ENCODE measurements around the gene RIPK4. TPM values are rescaled to one million over a fixed set of nuclear protein-coding genes. Genes with fewer than 3 reads are reported as not detected.

The RIPK4 gene
- total RNA-seq, 3 donors from 2014 or later = 15.7 to 30.3 TPM; not detected in 1

- H3K9me3 ChIP-seq = no peaks in the 10 kb centered on the region
- H3K27ac ChIP-seq = no peak overlapping the region
- H3K4me1 ChIP-seq = no peaks in the 10 kb centered on the region
- TF ChIP-seq CTCF (IDR thresholded peaks at IDR 0.05) (no peak), POLR2A (IDR thresholded peaks at IDR 0.05) (no peak), POLR2AphosphoS5 (IDR thresholded peaks at IDR 0.05) (no peak)
- peak in 1 of 2 donors; percentile 12 for DNase-seq (ENCODE audit: low spot score in 2 of 2)
- intact Hi-C loops (cut with DNase I; ENCODE audit: low total_unique reads) = no loop called here
- no peaks in the 10 kb centered on the region for H3K27me3 ChIP-seq
- no peaks in the 10 kb centered on the region for H3K36me3 ChIP-seq
- no peak overlapping the region for H3K4me3 ChIP-seq
Measured at GRCh38 chr21:41784456-41785102, 17.7 kb upstream of the RIPK4 start.

- H3K27ac ChIP-seq = no peak overlapping the region
- DNase-seq (ENCODE audit: low spot score in 2 of 2) = peak in 1 of 2 donors; percentile 73
- no peaks in the 10 kb centered on the region for H3K27me3 ChIP-seq
- intact Hi-C loops (cut with DNase I; ENCODE audit: low total_unique reads) = no loop called here
- H3K9me3 ChIP-seq = no peaks in the 10 kb centered on the region
- no peak overlapping the region for H3K4me3 ChIP-seq
- H3K4me1 ChIP-seq = no peaks in the 10 kb centered on the region
- TF ChIP-seq POLR2AphosphoS5 (IDR thresholded peaks at IDR 0.05) (peak in 1 of 3 donors; percentile 19), POLR2A (IDR thresholded peaks at IDR 0.05) (no peak), CTCF (IDR thresholded peaks at IDR 0.05) (no peak)
- H3K36me3 ChIP-seq = no peaks in the 10 kb centered on the region
Measured at GRCh38 chr21:41783476-41784180, 16.8 kb upstream of the RIPK4 start.

- Histone ChIP-seq H3K27me3 (no peaks in the 10 kb centered on the region), H3K4me3 (no peak overlapping the region), H3K36me3 (no peaks in the 10 kb centered on the region), H3K27ac (no peak overlapping the region), H3K4me1 (no peaks in the 10 kb centered on the region), H3K9me3 (no peaks in the 10 kb centered on the region)
- TF ChIP-seq CTCF (IDR thresholded peaks at IDR 0.05) (no peak), POLR2A (IDR thresholded peaks at IDR 0.05) (no peak), POLR2AphosphoS5 (IDR thresholded peaks at IDR 0.05) (no peak)
- peak in 1 of 2 donors; percentile 12 for DNase-seq (ENCODE audit: low spot score in 2 of 2)
- intact Hi-C loops (cut with DNase I; ENCODE audit: low total_unique reads) = no loop called here
Measured at GRCh38 chr21:41781050-41781410, 14.2 kb upstream of the RIPK4 start.

GRCh38 chr21:41780337-41781049, 13.6 kb upstream of the RIPK4 start:
- Histone ChIP-seq H3K27ac (no peak overlapping the region), H3K36me3 (no peaks in the 10 kb centered on the region), H3K9me3 (no peaks in the 10 kb centered on the region), H3K4me1 (no peaks in the 10 kb centered on the region), H3K27me3 (no peaks in the 10 kb centered on the region), H3K4me3 (no peak overlapping the region)
- DNase-seq (ENCODE audit: low spot score in 2 of 2) = no peak
- intact Hi-C loops (cut with DNase I; ENCODE audit: low total_unique reads) = no loop called here
- no peak for TF ChIP-seq POLR2AphosphoS5 (IDR thresholded peaks at IDR 0.05)
- TF ChIP-seq CTCF (IDR thresholded peaks at IDR 0.05) = no peak
- no peak for TF ChIP-seq POLR2A (IDR thresholded peaks at IDR 0.05)

GRCh38 chr21:41779659-41780058, 12.8 kb upstream of the RIPK4 start:
- Histone ChIP-seq H3K27me3 (no peaks in the 10 kb centered on the region), H3K4me1 (no peaks in the 10 kb centered on the region), H3K9me3 (no peaks in the 10 kb centered on the region), H3K36me3 (no peaks in the 10 kb centered on the region), H3K4me3 (no peak overlapping the region), H3K27ac (no peak overlapping the region)
- no peak for TF ChIP-seq CTCF (IDR thresholded peaks at IDR 0.05)
- no peak for TF ChIP-seq POLR2AphosphoS5 (IDR thresholded peaks at IDR 0.05)
- no peak for TF ChIP-seq POLR2A (IDR thresholded peaks at IDR 0.05)
- peak in 1 of 2 donors; percentile 48 for DNase-seq (ENCODE audit: low spot score in 2 of 2)
- intact Hi-C loops (cut with DNase I; ENCODE audit: low total_unique reads) = loop anchor here (5.0 kb wide), 1 partner anchor 167 kb away; no protein-coding TSS in a partner anchor

Data from breast epithelium (tissue), 4 donors.